Measurements from ENCODE around the gene LMO3. TPM values are rescaled to one million over a fixed set of nuclear protein-coding genes. Genes with fewer than 3 reads are reported as not detected.

The LMO3 gene
- total and polyA plus RNA-seq, 2 of the 4 experiments (the other 2 are of a cell fraction) = 0.54 to 0.84 TPM

GRCh38 chr12:16579041-16579440 is 26.9 kb downstream of the LMO3 start:
- no peak for DNase-seq
- WGBS, 2 experiments (ENCODE audit: extremely low coverage in 2 of 2, insufficient read length in 1 of 2) = no CpG with 5 or more reads among the region's 1 CpG
- H2BK120ac ChIP-seq (ENCODE audit: low read depth, low read length) = no peak overlapping the region

More at GRCh38 chr12:16579041-16579440, 26.9 kb downstream of the LMO3 start:
- Histone ChIP-seq H3K27me3 (ENCODE audit: control insufficient read depth, insufficient read depth, low read length) (no peaks in the 10 kb centered on the region; the same call in 1 of the 2 replicates), H4K91ac (ENCODE audit: insufficient read depth, low read depth, low read length) (no peak overlapping the region), H2AFZ (replicated peaks; ENCODE audit: low read length, poor library complexity) (no peak overlapping the region), H3K9me1 (ENCODE audit: insufficient read depth, low read length) (peaks cover 3% of the 10 kb centered on the region; the same call in 1 of the 2 replicates), H3K4me1 (ENCODE audit: control insufficient read depth, insufficient read depth, low read length) (0 out of 2 replicates have a peak, but pooled peaks cover 2% of the 10 kb centered on the region), H2AK5ac (ENCODE audit: low read depth, low read length) (no peak overlapping the region), H3K9me3 (ENCODE audit: control insufficient read depth, insufficient read depth, low read length) (no peaks in the 10 kb centered on the region), H2AK9ac (replicated peaks; ENCODE audit: low read depth, low read length, poor library complexity) (no peak overlapping the region), H3K4me3 (ENCODE audit: insufficient read depth, low read depth, low read length) (no peak overlapping the region), H4K20me1 (ENCODE audit: insufficient read depth, low read length) (no peaks in the 10 kb centered on the region), H2BK20ac (ENCODE audit: low read depth, low read length) (no peak overlapping the region), H2BK5ac (ENCODE audit: low read depth, low read length, poor library complexity, severe bottlenecking) (no peak overlapping the region), H3K23ac (ENCODE audit: low read depth, low read length) (no peak overlapping the region), H3K27ac (ENCODE audit: insufficient read depth, low read length) (no peak overlapping the region), H3K79me1 (ENCODE audit: low read depth in 1 of 2, low read length in 2 of 2) (no peaks in the 10 kb centered on the region), H3K36me3 (ENCODE audit: control insufficient read depth, insufficient read depth, low read length) (no peaks in the 10 kb centered on the region), H3K56ac (ENCODE audit: extremely low read depth, insufficient read depth, low read length) (no peak overlapping the region), H4K5ac (ENCODE audit: low read depth, low read length) (no peak overlapping the region), H4K8ac (ENCODE audit: low read depth in 2 of 2, low read length in 2 of 2) (no peak overlapping the region), H3K4me2 (ENCODE audit: low read depth, low read length) (no peak overlapping the region), H2BK15ac (ENCODE audit: low read depth, low read length) (no peak overlapping the region), H3K4ac (ENCODE audit: low read depth, low read length) (no peak overlapping the region), H3K18ac (ENCODE audit: low read depth, low read length) (no peak overlapping the region), H3K14ac (replicated peaks; ENCODE audit: low read depth, low read length) (no peak overlapping the region), H3K9ac (ENCODE audit: low read depth, low read length) (no peak overlapping the region)
- POLR2A ChIA-PET (ENCODE audit: unreplicated experiment) = no interaction called here
- no peak for ATAC-seq (ENCODE audit: low read depth)
- no peak for TF ChIP-seq RCOR1 (IDR thresholded peaks at IDR 0.05; ENCODE audit: insufficient replicate concordance, low read length)
- TF ChIP-seq NFE2L2 (IDR thresholded peaks at IDR 0.05; ENCODE audit: low read depth, low read length) = no peak
- no peak for TF ChIP-seq MAZ (IDR thresholded peaks at IDR 0.05; ENCODE audit: borderline replicate concordance, low read depth, low read length)
- no peak for TF ChIP-seq ELK1 (IDR thresholded peaks at IDR 0.05; ENCODE audit: borderline replicate concordance, low read depth, low read length)
- no peak for TF ChIP-seq MAFK (IDR thresholded peaks at IDR 0.05; ENCODE audit: low read depth, low read length)
- TF ChIP-seq SMC3 (IDR thresholded peaks at IDR 0.05; ENCODE audit: low read depth, low read length) = no peak
- no peak for TF ChIP-seq RFX5 (IDR thresholded peaks at IDR 0.05; ENCODE audit: low read depth, low read length)
- no peak for TF ChIP-seq USF2 (IDR thresholded peaks at IDR 0.05; ENCODE audit: low read depth, low read length)
- no peak for TF ChIP-seq RAD21 (IDR thresholded peaks at IDR 0.05; ENCODE audit: low read length)
- no peak for TF ChIP-seq BHLHE40 (IDR thresholded peaks at IDR 0.05; ENCODE audit: low read depth, low read length)
- TF ChIP-seq FOS (IDR thresholded peaks at IDR 0.05; ENCODE audit: low read depth, low read length) = no peak
- dilution Hi-C loops (cut with HindIII; ENCODE audit: low sequenced_read_pairs, unreplicated experiment) (no loop called here), in situ Hi-C loops (cut with MboI; ENCODE audit: low sequenced_read_pairs) (no loop called here), intact Hi-C loops (cut with micrococcal nuclease) (no loop called here)
- no TSS peak for BruUV-seq (replicated peaks)
- CTCF ChIA-PET = no interaction called here
